HCT116 (cell line): ENCODE measurements around the gene ARHGEF10L. TPM values are rescaled to one million over a fixed set of nuclear protein-coding genes. Genes with fewer than 3 reads are reported as not detected.

Experiments used
- ATAC-seq: fragments of 200-7000 bp; cut with Tn5 transposase; 2 replicates; pipeline ENCODE4 v1.9.1; 2020; ENCODE audit warnings: mild to moderate bottlenecking, moderate library complexity
- BruUV-seq: library from RNA; stranded (reverse); fragments of 400-500 nt; replicated peaks from 2 replicates; lab custom pipeline; 2021; lab: Mats Ljungman, UMichigan
- CTCF ChIA-PET: fragments of 300-600 bp; sonication (Branson Sonifier 250); formaldehyde crosslinking; loops from one replicate; lab custom pipeline; 2021; ENCODE audit warnings: antibody characterized with exemption; lab: Charles Lee
- POLR2A ChIA-PET: fragments of 300-600, 350-600 bp; sonication (Branson Sonifier 250); formaldehyde crosslinking; loops from one replicate; lab custom pipeline; 2021; ENCODE audit warnings: antibody characterized with exemption; lab: Charles Lee
- RAD21 ChIA-PET, 2 experiments: fragments of 300-600 bp; sonication (Branson Sonifier 250); formaldehyde crosslinking; loops; one replicate each; lab custom pipeline; 2023; ENCODE audit warnings: low total read pairs in 2 of 2; ENCODE audit not compliant: uncharacterized antibody in 2 of 2, unreplicated experiment in 2 of 2, low non-redundant PET in 1 of 2; lab: Charles Lee
- DNase-seq: peaks from one replicate; pipeline ENCODE4 v3.0.0-alpha.2; 2010; ENCODE audit warnings: low read depth, low spot score
- H2AFZ ChIP-seq: fragments of 200-600 bp; shearing (Covaris generic), sonication (generic); 2 replicates; pipeline ENCODE4 v1.6.1; 2017; ENCODE audit warnings: low read depth, mixed run types, mixed read lengths, antibody characterized with exemption, low read length; ENCODE audit not compliant: poor library complexity, severe bottlenecking
- H3K27ac ChIP-seq: 2 replicates; pipeline ENCODE4 v1.5.1; 2012; ENCODE audit warnings: low read depth, low read length
- H3K27me3 ChIP-seq: fragments of 200-600 bp; sonication (generic); 2 replicates; pipeline ENCODE4 v1.6.1; 2016; ENCODE audit warnings: mixed run types, low read length, mixed read lengths; ENCODE audit not compliant: insufficient read depth
- H3K36me3 ChIP-seq, 2 experiments: fragments of 200-500 bp in 1 of 2; fragments of 200-600 bp in 1 of 2; sonication (Bioruptor generic) in 1 of 2; sonication (generic) in 1 of 2; 2 replicates each; pipeline versions ENCODE4 v1.5.1 to v1.6.1; 2014 to 2016; ENCODE audit warnings: low read length in 2 of 2, inconsistent platforms in 1 of 2, mixed read lengths in 1 of 2, mixed run types in 1 of 2; ENCODE audit not compliant: insufficient read depth in 2 of 2, control insufficient read depth in 1 of 2
- H3K4me1 ChIP-seq, 2 experiments: fragments of 200-600 bp in 1 of 2; sonication (generic) in 1 of 2; 2 replicates each; pipeline versions ENCODE4 v1.5.1 to v1.6.1; 2012 to 2017; ENCODE audit warnings: low read length in 2 of 2, inconsistent platforms in 1 of 2, mild to moderate bottlenecking in 1 of 2, mixed read lengths in 1 of 2, mixed run types in 1 of 2, moderate library complexity in 1 of 2; ENCODE audit not compliant: insufficient read depth in 2 of 2, control insufficient read depth in 1 of 2
- H3K4me2 ChIP-seq: fragments of 200-600 bp; sonication (generic); 2 replicates; pipeline ENCODE4 v1.6.1; 2017; ENCODE audit warnings: mixed run types, low read length, mixed read lengths
- H3K4me3 ChIP-seq, 2 experiments: fragments of 200-600 bp in 1 of 2; sonication (generic) in 1 of 2; replicated peaks in 1 of 2; 2 replicates each; pipeline ENCODE4 v1.5.1; 2011 to 2016; ENCODE audit warnings: low read length in 2 of 2, control low read depth in 1 of 2, low read depth in 1 of 2, mild to moderate bottlenecking in 1 of 2, mixed read lengths in 1 of 2, mixed run types in 1 of 2
- H3K79me2 ChIP-seq: fragments of 200-600 bp; sonication (generic); 2 replicates; pipeline ENCODE4 v1.6.1; 2017; ENCODE audit warnings: mild to moderate bottlenecking, mixed run types, low read length, moderate library complexity, mixed read lengths; ENCODE audit not compliant: insufficient read depth
- H3K9ac ChIP-seq: fragments of 200-600 bp; sonication (generic); 2 replicates; pipeline ENCODE4 v1.6.1; 2016; ENCODE audit warnings: low read length, mixed read lengths
- H3K9me2 ChIP-seq: fragments of 200-600 bp; sonication (generic), shearing (Covaris generic); 2 replicates; pipeline ENCODE4 v1.6.1; 2017; ENCODE audit warnings: mixed run types, mild to moderate bottlenecking, moderate library complexity; ENCODE audit not compliant: insufficient read depth
- H3K9me3 ChIP-seq, 2 experiments: fragments of 200-500 bp in 1 of 2; fragments of 200-600 bp in 1 of 2; sonication (Bioruptor generic) in 1 of 2; sonication (generic) in 1 of 2; 2 replicates each; pipeline ENCODE4 v1.6.1; 2014 to 2017; ENCODE audit warnings: low read length in 2 of 2, mixed read lengths in 2 of 2, inconsistent platforms in 1 of 2, low read depth in 1 of 2, mild to moderate bottlenecking in 1 of 2, mixed run types in 1 of 2, moderate library complexity in 1 of 2; ENCODE audit not compliant: control insufficient read depth in 1 of 2, insufficient read depth in 1 of 2
- H4K20me1 ChIP-seq: fragments of 200-600 bp; sonication (generic), shearing (Covaris generic); 2 replicates; pipeline ENCODE4 v1.6.1; 2017; ENCODE audit warnings: mixed run types, mild to moderate bottlenecking, moderate library complexity; ENCODE audit not compliant: insufficient read depth
- CBX3 ChIP-seq: IDR thresholded peaks from 2 replicates; pipeline ENCODE4 v1.6.1; 2012; ENCODE audit warnings: low read depth
- CEBPB ChIP-seq: IDR thresholded peaks from 2 replicates; pipeline ENCODE4 v1.6.1; 2012; ENCODE audit warnings: low read depth
- EZH2phosphoT487 ChIP-seq: fragments of 200-600 bp; IDR thresholded peaks from 2 replicates; pipeline ENCODE4 v1.6.1; 2018; ENCODE audit warnings: antibody characterized with exemption, borderline replicate concordance
- JUND ChIP-seq: IDR thresholded peaks from 2 replicates; pipeline ENCODE4 v1.6.1; 2012
- RAD21 ChIP-seq: IDR thresholded peaks from 2 replicates; pipeline ENCODE4 v1.6.1; 2012; ENCODE audit warnings: low read depth, mild to moderate bottlenecking
- SIN3A ChIP-seq: IDR thresholded peaks from 2 replicates; pipeline ENCODE4 v1.6.1; 2012; ENCODE audit warnings: low read depth
- ZNF274 ChIP-seq: fragments of 200-500 bp; sonication (Bioruptor generic); IDR thresholded peaks from 2 replicates; pipeline ENCODE4 v1.6.1; 2014; ENCODE audit warnings: mild to moderate bottlenecking, low read depth, low read length, inconsistent platforms
- intact Hi-C: fragments of 100-400 bp; cut with micrococcal nuclease; formaldehyde crosslinking; loops from 2 replicates; pipeline ENCODE4 v1.10.0; 2022
- total RNA-seq: library from RNA; stranded (reverse); gene quantifications from one replicate; pipeline ENCODE4 v1.2.1, GENCODE V29; 2021; ENCODE audit not compliant: unreplicated experiment
- TF ChIP-seq, protein P1 (sequence below): IDR thresholded peaks from 2 replicates; pipeline ENCODE4 v1.6.1; 2012; ENCODE audit warnings: low read depth
- TF ChIP-seq, protein P2 (sequence below), 3 experiments: fragments of 200-600 bp in 1 of 3; sonication (generic) in 1 of 3; IDR thresholded peaks in 2 of 3; conservative IDR thresholded peaks in 1 of 3; 2 replicates each; pipeline ENCODE4 v1.5.1; 2012 to 2017; ENCODE audit warnings: low read depth in 2 of 3, low read length in 2 of 3, antibody characterized with exemption in 1 of 3, borderline replicate concordance in 1 of 3, control low read depth in 1 of 3, mild to moderate bottlenecking in 1 of 3, mixed read lengths in 1 of 3, mixed run types in 1 of 3, moderate library complexity in 1 of 3; ENCODE audit not compliant: insufficient read depth in 1 of 3
- TF ChIP-seq, protein P3 (sequence below): IDR thresholded peaks from 2 replicates; pipeline ENCODE4 v1.6.1; 2012

Gene ARHGEF10L
- total RNA-seq, 1 experiment from 2014 or later: 14.7 TPM

DNA sequence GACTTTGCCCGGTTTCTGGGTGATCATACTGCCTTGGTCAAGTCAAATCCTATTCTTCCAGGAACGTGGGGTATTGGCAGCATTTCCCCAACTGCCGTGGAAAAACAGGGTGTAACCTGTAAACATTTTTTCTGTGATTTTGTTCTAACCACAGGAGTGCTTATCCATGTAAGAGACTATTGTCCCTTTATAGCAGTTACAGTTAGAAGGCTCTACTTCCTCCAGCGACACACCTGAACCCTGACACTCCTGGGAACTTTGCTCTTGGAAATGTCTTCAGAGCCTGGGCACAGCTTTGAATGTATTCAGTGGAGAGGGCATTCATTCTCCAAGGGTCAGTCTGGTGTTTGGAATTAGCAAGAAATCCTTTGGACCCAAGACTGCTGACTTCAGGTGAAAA, 26.4 kb upstream of the ARHGEF10L start:
- no peak overlapping the region for H2AFZ ChIP-seq
- H3K9me3 ChIP-seq: no peaks in the 10 kb centered on the region
- H3K27me3 ChIP-seq: no peaks in the 10 kb centered on the region
- DNase-seq: no peak
- RAD21 ChIA-PET: no interaction called here
- H3K9me2 ChIP-seq: no peaks in the 10 kb centered on the region
- H3K36me3 ChIP-seq: no peaks in the 10 kb centered on the region
- no peak for ATAC-seq
- intact Hi-C loops: no loop called here
- TF ChIP-seq, protein P1, sequence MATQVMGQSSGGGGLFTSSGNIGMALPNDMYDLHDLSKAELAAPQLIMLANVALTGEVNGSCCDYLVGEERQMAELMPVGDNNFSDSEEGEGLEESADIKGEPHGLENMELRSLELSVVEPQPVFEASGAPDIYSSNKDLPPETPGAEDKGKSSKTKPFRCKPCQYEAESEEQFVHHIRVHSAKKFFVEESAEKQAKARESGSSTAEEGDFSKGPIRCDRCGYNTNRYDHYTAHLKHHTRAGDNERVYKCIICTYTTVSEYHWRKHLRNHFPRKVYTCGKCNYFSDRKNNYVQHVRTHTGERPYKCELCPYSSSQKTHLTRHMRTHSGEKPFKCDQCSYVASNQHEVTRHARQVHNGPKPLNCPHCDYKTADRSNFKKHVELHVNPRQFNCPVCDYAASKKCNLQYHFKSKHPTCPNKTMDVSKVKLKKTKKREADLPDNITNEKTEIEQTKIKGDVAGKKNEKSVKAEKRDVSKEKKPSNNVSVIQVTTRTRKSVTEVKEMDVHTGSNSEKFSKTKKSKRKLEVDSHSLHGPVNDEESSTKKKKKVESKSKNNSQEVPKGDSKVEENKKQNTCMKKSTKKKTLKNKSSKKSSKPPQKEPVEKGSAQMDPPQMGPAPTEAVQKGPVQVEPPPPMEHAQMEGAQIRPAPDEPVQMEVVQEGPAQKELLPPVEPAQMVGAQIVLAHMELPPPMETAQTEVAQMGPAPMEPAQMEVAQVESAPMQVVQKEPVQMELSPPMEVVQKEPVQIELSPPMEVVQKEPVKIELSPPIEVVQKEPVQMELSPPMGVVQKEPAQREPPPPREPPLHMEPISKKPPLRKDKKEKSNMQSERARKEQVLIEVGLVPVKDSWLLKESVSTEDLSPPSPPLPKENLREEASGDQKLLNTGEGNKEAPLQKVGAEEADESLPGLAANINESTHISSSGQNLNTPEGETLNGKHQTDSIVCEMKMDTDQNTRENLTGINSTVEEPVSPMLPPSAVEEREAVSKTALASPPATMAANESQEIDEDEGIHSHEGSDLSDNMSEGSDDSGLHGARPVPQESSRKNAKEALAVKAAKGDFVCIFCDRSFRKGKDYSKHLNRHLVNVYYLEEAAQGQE: no peak
- TF ChIP-seq, protein P2, sequence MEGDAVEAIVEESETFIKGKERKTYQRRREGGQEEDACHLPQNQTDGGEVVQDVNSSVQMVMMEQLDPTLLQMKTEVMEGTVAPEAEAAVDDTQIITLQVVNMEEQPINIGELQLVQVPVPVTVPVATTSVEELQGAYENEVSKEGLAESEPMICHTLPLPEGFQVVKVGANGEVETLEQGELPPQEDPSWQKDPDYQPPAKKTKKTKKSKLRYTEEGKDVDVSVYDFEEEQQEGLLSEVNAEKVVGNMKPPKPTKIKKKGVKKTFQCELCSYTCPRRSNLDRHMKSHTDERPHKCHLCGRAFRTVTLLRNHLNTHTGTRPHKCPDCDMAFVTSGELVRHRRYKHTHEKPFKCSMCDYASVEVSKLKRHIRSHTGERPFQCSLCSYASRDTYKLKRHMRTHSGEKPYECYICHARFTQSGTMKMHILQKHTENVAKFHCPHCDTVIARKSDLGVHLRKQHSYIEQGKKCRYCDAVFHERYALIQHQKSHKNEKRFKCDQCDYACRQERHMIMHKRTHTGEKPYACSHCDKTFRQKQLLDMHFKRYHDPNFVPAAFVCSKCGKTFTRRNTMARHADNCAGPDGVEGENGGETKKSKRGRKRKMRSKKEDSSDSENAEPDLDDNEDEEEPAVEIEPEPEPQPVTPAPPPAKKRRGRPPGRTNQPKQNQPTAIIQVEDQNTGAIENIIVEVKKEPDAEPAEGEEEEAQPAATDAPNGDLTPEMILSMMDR (IDR thresholded peaks at IDR 0.05 in 2 of 3, conservative IDR thresholded peaks at IDR 0.05 in 1 of 3; ENCODE audit: borderline replicate concordance in 1 of 3, insufficient read depth in 1 of 3, low read depth in 2 of 3, low read length in 2 of 3): no peak
- TF ChIP-seq EZH2phosphoT487 (no peak), CBX3 (no peak), SIN3A (no peak), CEBPB (no peak), ZNF274 (no peak), RAD21 (no peak), JUND (no peak)
- TF ChIP-seq, protein P3, sequence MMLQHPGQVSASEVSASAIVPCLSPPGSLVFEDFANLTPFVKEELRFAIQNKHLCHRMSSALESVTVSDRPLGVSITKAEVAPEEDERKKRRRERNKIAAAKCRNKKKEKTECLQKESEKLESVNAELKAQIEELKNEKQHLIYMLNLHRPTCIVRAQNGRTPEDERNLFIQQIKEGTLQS: no peak
- no peaks in the 10 kb centered on the region for H4K20me1 ChIP-seq
- no TSS peak for BruUV-seq
- H3K9ac ChIP-seq: no peak overlapping the region
- H3K27ac ChIP-seq: no peak overlapping the region
- CTCF ChIA-PET: interaction anchor here (1.0 kb wide), 1 partner anchor 93 kb away, joined by 3 read pairs; no protein-coding TSS in a partner anchor
- H3K4me1 ChIP-seq: peaks cover 0 to 15% of the 10 kb centered on the region in 2 experiments; a peak in 1 of 4 replicates
- POLR2A ChIA-PET: no interaction called here
- H3K79me2 ChIP-seq: no peaks in the 10 kb centered on the region
- no peak overlapping the region for H3K4me3 ChIP-seq
- H3K4me2 ChIP-seq: no peak overlapping the region
